NB4 (cell line): ENCODE measurements around the gene ANKS1B.
"Not testable (repeated sequence)": the region's sequence is repeated elsewhere in the genome, so short reads cannot be mapped to it uniquely, and the experiment has no call there.

Experiments used
- DNase-seq: peaks from one replicate; pipeline ENCODE4 v3.0.0; 2010; ENCODE audit warnings: low read depth
- H3K4me3 ChIP-seq: one replicate; pipeline ENCODE4 v1.5.1; 2011; ENCODE audit warnings: mild to moderate bottlenecking, low read depth, low read length, moderate library complexity
- MAX ChIP-seq: IDR thresholded peaks from 2 replicates; pipeline ENCODE4 v1.6.1; 2011; ENCODE audit warnings: low read depth, low read length
- MYC ChIP-seq: IDR thresholded peaks from 2 replicates; pipeline ENCODE4 v1.6.1; 2011; ENCODE audit warnings: low read depth, low read length
- POLR2A ChIP-seq: IDR thresholded peaks from 2 replicates; pipeline ENCODE4 v1.6.1; 2011; ENCODE audit warnings: mild to moderate bottlenecking; ENCODE audit not compliant: insufficient read length; ENCODE audit errors: extremely low read depth
- TF ChIP-seq, protein P1 (sequence below): IDR thresholded peaks from one replicate; pipeline ENCODE4 v1.5.1; 2012; ENCODE audit warnings: low read depth, low read length

Gene ANKS1B

DNA sequence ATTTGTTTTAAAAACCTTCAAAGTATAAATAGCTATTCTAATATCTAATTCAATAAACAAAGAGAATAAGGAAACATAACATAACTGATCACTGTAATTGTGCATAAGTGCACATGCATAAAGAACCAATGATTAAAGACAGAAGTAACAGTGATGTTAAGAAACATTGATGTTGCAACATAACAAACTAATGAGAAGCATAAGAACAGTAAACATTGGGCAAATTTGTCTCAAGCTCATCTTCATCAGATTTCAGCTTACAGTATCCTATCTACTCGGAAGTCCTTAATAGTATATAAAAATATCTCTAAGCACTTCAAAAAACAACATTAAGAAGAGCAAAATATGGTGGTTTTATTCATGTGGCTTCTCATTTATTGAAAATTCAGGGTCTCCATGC is 239.6 kb downstream of the ANKS1B start:
- H3K4me3 ChIP-seq = no peak overlapping the region
- DNase-seq = no peak
- no peak for TF ChIP-seq MAX
- no peak for TF ChIP-seq POLR2A
- TF ChIP-seq MYC = no peak
- TF ChIP-seq, protein P1, sequence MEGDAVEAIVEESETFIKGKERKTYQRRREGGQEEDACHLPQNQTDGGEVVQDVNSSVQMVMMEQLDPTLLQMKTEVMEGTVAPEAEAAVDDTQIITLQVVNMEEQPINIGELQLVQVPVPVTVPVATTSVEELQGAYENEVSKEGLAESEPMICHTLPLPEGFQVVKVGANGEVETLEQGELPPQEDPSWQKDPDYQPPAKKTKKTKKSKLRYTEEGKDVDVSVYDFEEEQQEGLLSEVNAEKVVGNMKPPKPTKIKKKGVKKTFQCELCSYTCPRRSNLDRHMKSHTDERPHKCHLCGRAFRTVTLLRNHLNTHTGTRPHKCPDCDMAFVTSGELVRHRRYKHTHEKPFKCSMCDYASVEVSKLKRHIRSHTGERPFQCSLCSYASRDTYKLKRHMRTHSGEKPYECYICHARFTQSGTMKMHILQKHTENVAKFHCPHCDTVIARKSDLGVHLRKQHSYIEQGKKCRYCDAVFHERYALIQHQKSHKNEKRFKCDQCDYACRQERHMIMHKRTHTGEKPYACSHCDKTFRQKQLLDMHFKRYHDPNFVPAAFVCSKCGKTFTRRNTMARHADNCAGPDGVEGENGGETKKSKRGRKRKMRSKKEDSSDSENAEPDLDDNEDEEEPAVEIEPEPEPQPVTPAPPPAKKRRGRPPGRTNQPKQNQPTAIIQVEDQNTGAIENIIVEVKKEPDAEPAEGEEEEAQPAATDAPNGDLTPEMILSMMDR = no peak

GRCh38 chr12:99736760-99737269 is 247.9 kb downstream of the ANKS1B start:
- TF ChIP-seq, protein P1 = no peak
- no peak for TF ChIP-seq MAX
- TF ChIP-seq POLR2A = no peak
- no peak for TF ChIP-seq MYC
- DNase-seq = no peak
- no peak overlapping the region for H3K4me3 ChIP-seq

- no peak for DNase-seq
- TF ChIP-seq MYC (no peak), POLR2A (no peak), MAX (no peak)
- TF ChIP-seq, protein P1 = no peak
- H3K4me3 ChIP-seq = no peak overlapping the region
Measured at GRCh38 chr12:99732131-99732530, 252.6 kb downstream of the ANKS1B start.

- TF ChIP-seq POLR2A (no peak), MAX (no peak), MYC (no peak)
- TF ChIP-seq, protein P1 = no peak
- no peak overlapping the region for H3K4me3 ChIP-seq
- DNase-seq = no peak
Measured at GRCh38 chr12:99722690-99723486, 261.8 kb downstream of the ANKS1B start.

- TF ChIP-seq MAX (no peak), POLR2A (no peak), MYC (no peak)
- TF ChIP-seq, protein P1 = no peak
- no peak overlapping the region for H3K4me3 ChIP-seq
- DNase-seq = no peak
Measured at GRCh38 chr12:99721715-99722275, 262.9 kb downstream of the ANKS1B start.

- not testable (repeated sequence) for DNase-seq, H3K4me3 ChIP-seq
Measured at GRCh38 chr12:99720083-99720465, 264.7 kb downstream of the ANKS1B start.

DNA sequence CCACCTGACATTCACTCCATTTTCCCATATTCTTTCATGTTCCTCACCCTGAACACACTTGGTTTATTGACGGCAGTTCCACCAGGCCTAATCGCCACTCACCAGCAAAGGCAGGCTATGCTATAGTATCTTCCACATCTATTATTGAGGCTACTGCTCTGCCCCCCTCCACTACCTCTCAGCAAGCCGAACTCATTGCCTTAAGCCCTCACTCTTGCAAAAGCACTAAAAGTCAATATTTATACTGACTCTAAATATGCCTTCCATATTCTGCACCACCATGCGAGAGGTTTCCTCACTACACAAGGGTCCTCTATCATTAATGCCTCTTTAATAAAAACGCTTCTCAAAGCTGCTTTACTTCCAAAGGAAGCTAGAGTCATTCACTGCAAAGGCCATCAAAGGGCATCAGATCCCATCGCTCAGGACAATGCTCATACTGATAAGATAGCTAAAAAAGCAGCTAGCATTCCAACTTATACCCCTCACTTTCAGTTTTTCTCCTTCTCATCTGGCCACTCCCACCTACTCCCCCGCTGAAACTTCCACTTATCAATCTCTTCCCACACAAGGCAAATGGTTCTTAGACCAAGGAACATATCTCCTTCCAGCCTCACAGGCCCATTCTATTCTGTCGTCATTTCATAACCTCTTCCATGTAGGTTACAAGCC is 265.2 kb downstream of the ANKS1B start:
- not testable (repeated sequence) for DNase-seq, H3K4me3 ChIP-seq

DNA sequence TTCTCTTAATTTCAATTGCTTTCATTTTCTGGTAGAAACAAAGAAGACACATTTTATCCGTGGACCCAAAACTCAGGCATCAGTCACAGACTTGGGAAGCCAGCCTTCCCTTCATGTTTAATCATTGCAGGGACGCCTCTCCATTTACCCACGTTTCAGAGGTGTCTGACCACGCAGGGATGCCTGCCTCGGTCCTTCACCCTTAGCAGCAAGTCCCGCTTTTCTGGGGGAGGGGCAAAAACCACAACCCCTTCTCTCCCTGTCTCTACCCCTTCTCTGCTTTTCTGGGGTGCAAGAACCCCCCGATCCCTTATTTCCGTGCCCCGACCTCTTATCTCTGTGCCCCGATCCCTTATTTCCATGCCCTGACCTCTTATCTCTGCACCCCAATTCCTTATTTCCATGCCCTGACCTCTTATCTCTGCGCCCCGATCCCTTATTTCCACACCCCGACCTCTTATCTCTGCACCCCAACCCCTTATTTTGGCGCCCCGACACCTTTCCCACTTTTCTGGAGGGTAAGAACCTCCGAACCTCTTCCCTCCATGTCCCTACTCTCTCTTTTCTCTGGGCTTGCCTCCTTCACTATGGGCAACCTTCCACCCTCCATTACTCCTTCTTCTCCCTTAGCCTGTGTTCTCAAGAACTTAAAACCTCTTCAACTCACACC is 268.8 kb downstream of the ANKS1B start:
- not testable (repeated sequence) for DNase-seq, H3K4me3 ChIP-seq
